Naive B cell (primary cell): ENCODE results near the gene NID1. TPM values are rescaled to one million over a fixed set of nuclear protein-coding genes. Genes with fewer than 3 reads are reported as not detected.
"Not testable (repeated sequence)": the region's sequence is repeated elsewhere in the genome, so short reads cannot be mapped to it uniquely, and the experiment has no call there.

Experiments used
- ATAC-seq, 2 donors: fragments of 150-1000 bp; cut with Tn5 transposase; 2 replicates each; pipeline ENCODE4 v1.10.0; 2021; ENCODE audit warnings: low read depth in 2 of 2, mild to moderate bottlenecking in 2 of 2, moderate library complexity in 2 of 2
- DNase-seq: peaks from one replicate; pipeline ENCODE4 v3.0.0; 2022
- H3K27ac Mint-ChIP-seq, 6 donors: one replicate each; pipeline ENCODE4 v1.8.0; 2020 to 2022; ENCODE audit warnings: mild to moderate bottlenecking in 6 of 6, mixed read lengths in 6 of 6, moderate library complexity in 5 of 6, inconsistent platforms in 2 of 6
- H3K27me3 Mint-ChIP-seq, 3 donors: one replicate each; pipeline ENCODE4 v1.8.0; 2021 to 2022; ENCODE audit warnings: mixed read lengths in 3 of 3, mild to moderate bottlenecking in 1 of 3
- H3K36me3 Mint-ChIP-seq, 2 donors: one replicate each; pipeline ENCODE4 v1.8.0; 2020 to 2022; ENCODE audit warnings: mixed read lengths in 2 of 2, inconsistent platforms in 1 of 2, mild to moderate bottlenecking in 1 of 2
- H3K4me1 Mint-ChIP-seq, 3 donors: one replicate each; pipeline ENCODE4 v1.8.0; 2020 to 2022; ENCODE audit warnings: mixed read lengths in 3 of 3, inconsistent platforms in 1 of 3, mild to moderate bottlenecking in 1 of 3, moderate library complexity in 1 of 3
- H3K4me3 Mint-ChIP-seq, 8 donors: one replicate each; pipeline ENCODE4 v1.8.0; 2020 to 2022; ENCODE audit warnings: mild to moderate bottlenecking in 8 of 8, mixed read lengths in 8 of 8, moderate library complexity in 8 of 8, inconsistent platforms in 2 of 8
- H3K9me3 Mint-ChIP-seq, 7 donors: one replicate each; pipeline ENCODE4 v1.8.0; 2020 to 2022; ENCODE audit warnings: mixed read lengths in 7 of 7, mild to moderate bottlenecking in 5 of 7, inconsistent platforms in 2 of 7, moderate library complexity in 1 of 7
- polyA plus RNA-seq, 6 donors: library from polyadenylated mRNA; unstranded; fragments of 300-500 nt; fragmentation: Illumina TruSeq; gene quantifications; one replicate each; pipeline ENCODE4 v1.2.3, GENCODE V29; 2021; ENCODE audit warnings: low read depth in 6 of 6

Gene NID1
- polyA plus RNA-seq, 6 donors from 2014 or later, result not detected

DNA sequence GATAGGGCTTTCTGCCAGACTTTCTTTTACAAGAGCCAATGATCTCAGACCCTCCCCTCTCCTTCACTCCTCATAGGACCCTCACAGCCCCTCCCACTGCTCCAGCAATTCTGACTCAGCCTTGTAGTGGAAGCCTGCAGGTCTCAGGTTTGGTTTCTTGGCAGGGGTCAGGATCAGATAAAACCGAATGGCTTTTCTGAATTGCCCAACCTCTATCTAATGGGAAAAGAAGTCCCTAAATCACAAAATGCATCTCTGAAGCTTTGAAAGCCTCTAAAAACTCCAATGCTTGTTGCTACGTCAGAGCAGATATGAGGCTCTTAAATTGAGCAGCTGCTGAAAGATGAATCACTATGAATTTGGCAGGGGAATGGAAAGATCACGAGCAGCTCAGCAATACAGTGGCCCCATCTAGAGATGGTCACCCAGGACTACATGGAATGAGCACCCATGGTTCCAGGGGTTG lies 74.5 kb downstream of the NID1 start:
- Mint-ChIP-seq H3K9me3 (peaks cover 13 to 37% (median 24%) of the 10 kb centered on the region in 7 donors), H3K4me1 (no peaks in the 10 kb centered on the region), H3K27ac (peak overlapping the region in 1 of 6 donors; percentile 34), H3K4me3 (no peak overlapping the region), H3K27me3 (peaks cover 0 to 7% (median 4%) of the 10 kb centered on the region in 3 donors), H3K36me3 (peaks cover 8 to 11% of the 10 kb centered on the region in 2 donors)
- DNase-seq, result no peak
- ATAC-seq, result no peak

DNA sequence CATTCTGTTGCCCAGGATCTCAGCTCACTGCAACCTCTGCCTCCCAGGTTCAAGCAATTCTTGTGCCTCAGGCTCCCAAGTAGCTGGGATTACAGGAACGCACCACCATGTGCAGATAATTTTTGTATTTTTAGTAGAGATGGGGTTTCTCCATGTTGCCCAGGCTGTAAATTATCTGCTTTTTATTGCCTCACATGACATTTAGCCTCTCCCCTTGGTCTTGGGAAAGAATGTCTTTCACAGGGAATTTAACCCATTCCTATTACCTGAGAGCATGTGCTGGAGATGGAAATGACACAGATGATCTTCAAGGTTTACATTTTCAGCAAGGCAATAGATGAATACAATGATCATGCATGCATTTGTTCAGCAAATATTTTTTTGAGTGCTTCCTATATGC lies 75.8 kb downstream of the NID1 start:
- no peak overlapping the region for H3K27ac Mint-ChIP-seq
- ATAC-seq (no peak), DNase-seq (no peak)
- peaks cover 0 to 7% (median 4%) of the 10 kb centered on the region in 3 donors for H3K27me3 Mint-ChIP-seq
- H3K4me1 Mint-ChIP-seq, result no peaks in the 10 kb centered on the region
- no peak overlapping the region for H3K4me3 Mint-ChIP-seq
- peaks cover 8 to 11% of the 10 kb centered on the region in 2 donors for H3K36me3 Mint-ChIP-seq
- H3K9me3 Mint-ChIP-seq, result peaks cover 13 to 37% (median 24%) of the 10 kb centered on the region in 7 donors

GRCh38 chr1:235986869-235987268 lies 78.0 kb downstream of the NID1 start:
- Mint-ChIP-seq H3K4me1 (no peaks in the 10 kb centered on the region), H3K9me3 (peaks cover 13 to 37% (median 24%) of the 10 kb centered on the region in 7 donors), H3K36me3 (peaks cover 8 to 11% of the 10 kb centered on the region in 2 donors), H3K4me3 (no peak overlapping the region), H3K27me3 (peaks cover 0 to 7% (median 4%) of the 10 kb centered on the region in 3 donors), H3K27ac (no peak overlapping the region)
- no peak for DNase-seq
- no peak for ATAC-seq

GRCh38 chr1:235984041-235984825 lies 80.7 kb downstream of the NID1 start:
- Mint-ChIP-seq H3K27ac (peak overlapping the region in 1 of 6 donors; percentile 11), H3K27me3 (peaks cover 10 to 17% (median 14%) of the 10 kb centered on the region in 3 donors), H3K4me1 (no peaks in the 10 kb centered on the region), H3K9me3 (peaks cover 4 to 19% (median 12%) of the 10 kb centered on the region in 7 donors), H3K36me3 (peaks cover 2 to 11% of the 10 kb centered on the region in 2 donors), H3K4me3 (no peak overlapping the region)
- no peak for ATAC-seq
- no peak for DNase-seq

DNA sequence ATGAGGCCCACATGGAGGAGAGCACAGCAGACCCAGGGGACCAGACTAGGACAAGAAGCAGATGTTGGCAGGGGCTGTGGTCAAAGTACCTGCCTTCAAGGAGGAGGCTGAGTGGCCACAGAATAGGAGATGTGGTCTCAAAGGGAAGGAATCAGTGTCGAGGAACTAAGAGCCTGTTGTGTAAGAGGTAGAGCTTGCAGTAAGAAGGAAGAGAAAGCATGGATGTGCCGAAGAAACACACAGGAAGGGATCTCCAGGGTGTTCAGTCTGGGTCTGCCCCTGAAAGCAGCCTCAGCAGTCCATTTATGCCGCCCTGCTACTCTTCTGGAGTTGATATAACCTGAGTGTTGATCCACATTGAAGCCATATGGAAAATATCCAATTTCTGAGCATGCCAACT lies 83.9 kb downstream of the NID1 start:
- H3K27ac Mint-ChIP-seq, result peak overlapping the region in 2 of 6 donors; percentile 14 to 37
- DNase-seq (no peak), ATAC-seq (no peak)
- H3K4me1 Mint-ChIP-seq, result no peaks in the 10 kb centered on the region
- peaks cover 10% of the 10 kb centered on the region in 3 donors for H3K27me3 Mint-ChIP-seq
- peaks cover 0 to 13% of the 10 kb centered on the region in 2 donors for H3K36me3 Mint-ChIP-seq
- H3K4me3 Mint-ChIP-seq, result no peak overlapping the region
- peaks cover 0 to 26% (median 8%) of the 10 kb centered on the region in 7 donors for H3K9me3 Mint-ChIP-seq

DNA sequence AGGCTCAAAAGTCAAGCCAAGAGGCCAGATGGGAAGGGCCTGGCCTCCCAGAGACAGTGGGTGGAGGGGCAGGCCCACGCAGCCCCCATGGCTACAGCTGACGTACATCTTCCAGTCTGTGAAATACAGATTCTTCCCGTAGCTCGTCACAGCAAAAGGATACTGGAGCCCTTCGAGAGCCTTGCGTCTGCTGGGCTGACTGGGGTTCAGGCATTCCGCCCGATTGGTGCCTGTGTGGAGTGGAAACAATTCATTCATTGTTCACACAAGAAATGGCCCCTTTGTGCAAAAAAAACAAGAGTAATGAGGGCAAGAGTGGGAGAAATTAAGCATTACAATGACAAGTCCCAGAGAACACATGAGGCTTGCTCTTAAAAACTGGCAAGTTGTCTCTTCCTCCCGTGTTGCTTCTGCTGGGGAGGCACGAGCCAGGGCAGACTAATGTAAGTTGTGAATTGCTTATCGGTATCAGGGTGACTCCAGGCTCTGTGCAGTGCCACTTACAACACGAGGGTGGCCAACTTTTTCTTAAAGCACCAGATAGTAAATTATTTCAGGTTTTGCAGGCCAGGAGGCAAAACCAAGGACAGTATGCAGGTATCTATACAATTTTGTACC lies 85.1 kb downstream of the NID1 start:
- Mint-ChIP-seq H3K27ac (no peak overlapping the region), H3K4me3 (no peak overlapping the region), H3K36me3 (peaks cover 0 to 13% of the 10 kb centered on the region in 2 donors), H3K9me3 (peaks cover 0 to 26% (median 6%) of the 10 kb centered on the region in 7 donors), H3K4me1 (no peaks in the 10 kb centered on the region), H3K27me3 (peaks cover 10% of the 10 kb centered on the region in 3 donors)
- no peak for DNase-seq
- ATAC-seq, result no peak

DNA sequence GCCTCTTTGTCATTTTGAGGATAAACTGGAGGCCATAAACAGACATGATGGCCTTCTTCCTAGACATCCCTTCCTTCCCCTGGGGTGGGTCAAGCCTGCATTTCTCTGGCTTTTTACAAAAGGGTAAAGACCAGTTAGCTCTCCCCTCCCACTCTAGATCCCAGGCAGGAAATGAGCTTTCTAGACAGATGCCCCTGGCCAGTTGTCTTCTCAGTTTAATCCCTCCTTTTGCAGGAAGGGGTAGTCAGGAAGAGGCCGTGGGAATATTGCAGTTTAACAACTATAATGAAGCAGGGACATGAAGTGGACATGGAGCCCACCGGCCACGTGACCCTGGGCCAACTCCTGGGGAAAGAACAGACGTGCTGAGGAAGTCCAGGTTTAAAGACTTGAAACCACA lies 85.7 kb downstream of the NID1 start:
- Mint-ChIP-seq H3K27ac (no peak overlapping the region), H3K36me3 (peaks cover 0 to 13% of the 10 kb centered on the region in 2 donors), H3K4me3 (no peak overlapping the region), H3K4me1 (no peaks in the 10 kb centered on the region), H3K27me3 (peaks cover 10% of the 10 kb centered on the region in 3 donors), H3K9me3 (peaks cover 0 to 26% (median 6%) of the 10 kb centered on the region in 7 donors)
- no peak for ATAC-seq
- no peak for DNase-seq

DNA sequence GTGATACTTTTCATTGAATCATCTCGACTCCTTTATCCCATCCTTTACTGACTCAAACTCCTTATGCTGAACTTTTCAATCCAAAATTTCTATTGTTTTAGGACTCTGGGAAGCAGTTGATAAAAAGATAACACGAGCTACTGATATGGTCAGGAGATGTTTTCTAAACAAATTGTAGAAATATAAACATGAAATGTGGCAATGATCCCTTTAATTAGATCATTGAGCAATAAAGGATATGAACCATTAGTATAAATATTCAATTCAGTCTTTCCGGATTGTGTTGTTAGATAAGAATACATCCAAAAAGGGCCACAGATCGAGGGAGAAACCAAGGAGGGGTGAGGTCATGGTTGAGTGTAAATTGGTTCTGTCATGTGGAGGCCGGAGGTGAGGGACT lies 88.4 kb downstream of the NID1 start:
- no peak for DNase-seq
- Mint-ChIP-seq H3K4me1 (peaks cover 12 to 14% (median 13%) of the 10 kb centered on the region in 3 donors), H3K9me3 (peaks cover 0 to 26% (median 6%) of the 10 kb centered on the region in 7 donors), H3K27ac (peak overlapping the region in 1 of 6 donors; percentile 76), H3K36me3 (peaks cover 0 to 13% of the 10 kb centered on the region in 2 donors), H3K4me3 (no peak overlapping the region), H3K27me3 (peaks cover 9 to 10% (median 10%) of the 10 kb centered on the region in 3 donors)
- no peak for ATAC-seq

DNA sequence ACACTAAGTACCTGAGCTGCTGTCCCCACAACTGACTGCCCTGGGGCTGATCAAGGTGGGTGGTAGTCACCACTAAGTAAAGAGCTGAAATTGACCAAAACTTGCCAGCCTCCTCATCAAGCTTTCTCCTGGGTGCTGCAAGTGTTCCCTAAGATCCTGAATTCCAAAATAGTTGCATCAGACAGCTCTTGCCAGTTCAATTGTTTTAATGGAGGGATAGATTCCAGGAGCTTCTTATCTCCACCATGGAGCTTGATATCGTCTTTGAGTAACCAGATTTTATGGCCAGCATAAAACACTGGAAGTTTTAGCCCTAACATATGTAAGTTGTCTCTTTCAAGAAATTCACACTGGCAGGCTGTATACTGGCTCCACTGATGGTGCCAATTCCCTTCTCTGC lies 90.3 kb downstream of the NID1 start:
- H3K36me3 Mint-ChIP-seq, result peaks cover 0 to 13% of the 10 kb centered on the region in 2 donors
- H3K27ac Mint-ChIP-seq, result peak overlapping the region in 1 of 6 donors; percentile 5
- no peaks in the 10 kb centered on the region for H3K27me3 Mint-ChIP-seq
- ATAC-seq (no peak), DNase-seq (no peak)
- peaks cover 0 to 26% (median 6%) of the 10 kb centered on the region in 7 donors for H3K9me3 Mint-ChIP-seq
- H3K4me1 Mint-ChIP-seq, result peaks cover 17 to 19% (median 17%) of the 10 kb centered on the region in 3 donors
- no peak overlapping the region for H3K4me3 Mint-ChIP-seq

- not testable (repeated sequence) for H3K27me3 Mint-ChIP-seq, ATAC-seq, DNase-seq
- Mint-ChIP-seq H3K4me3 (peak overlapping the region in 6 of 8 donors; percentile 72 to 92 (median 82)), H3K36me3 (peaks cover 0 to 13% of the 10 kb centered on the region in 2 donors), H3K27ac (peak overlapping the region; percentile 90 to 99 (median 97)), H3K4me1 (peaks cover 17 to 19% (median 17%) of the 10 kb centered on the region in 3 donors), H3K9me3 (peaks cover under 1 to 14% (median 4%) of the 10 kb centered on the region in 7 donors)
Measured at GRCh38 chr1:235972691-235973090, 92.2 kb downstream of the NID1 start.

DNA sequence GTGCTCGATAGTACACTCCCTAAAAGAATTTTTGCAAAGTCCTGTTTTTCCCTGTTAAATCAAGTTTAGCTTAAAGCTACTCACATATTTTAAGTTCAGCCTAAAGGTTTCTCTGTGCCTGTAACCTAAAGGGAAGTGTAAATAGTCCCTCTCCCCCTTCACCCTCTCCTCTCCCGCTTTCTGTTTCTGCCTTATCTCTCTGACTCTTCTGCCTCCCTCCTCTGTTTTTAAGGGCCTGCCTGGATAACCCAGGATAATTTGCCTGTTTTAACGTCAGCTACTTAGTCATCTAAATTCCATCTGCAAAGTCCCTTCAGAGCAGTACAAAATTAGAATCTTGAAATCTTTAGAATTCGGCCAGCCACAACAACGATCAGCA lies 92.6 kb downstream of the NID1 start:
- peak overlapping the region; percentile 72 to 92 (median 85) for H3K4me3 Mint-ChIP-seq
- peaks cover 0 to 10% (median 4%) of the 10 kb centered on the region in 7 donors for H3K9me3 Mint-ChIP-seq
- DNase-seq, result no peak
- peaks cover 17 to 19% (median 18%) of the 10 kb centered on the region in 3 donors for H3K4me1 Mint-ChIP-seq
- H3K36me3 Mint-ChIP-seq, result peaks cover 0 to 11% of the 10 kb centered on the region in 2 donors
- H3K27me3 Mint-ChIP-seq, result no peaks in the 10 kb centered on the region
- peak; percentile 67 to 68 for ATAC-seq
- peak overlapping the region; percentile 90 to 99 (median 97) for H3K27ac Mint-ChIP-seq

- Mint-ChIP-seq H3K36me3 (peaks cover 0 to 5% of the 10 kb centered on the region in 2 donors), H3K4me3 (peak overlapping the region; percentile 72 to 92 (median 85)), H3K27me3 (no peaks in the 10 kb centered on the region), H3K4me1 (peaks cover 17 to 23% (median 19%) of the 10 kb centered on the region in 3 donors), H3K9me3 (peaks cover 2 to 10% (median 4%) of the 10 kb centered on the region in 7 donors), H3K27ac (peak overlapping the region; percentile 90 to 99 (median 97))
- DNase-seq, result peak; percentile 89
- peak; percentile 92 to 94 for ATAC-seq
Measured at GRCh38 chr1:235971571-235972310, 93.1 kb downstream of the NID1 start.

GRCh38 chr1:235971020-235971419 lies 93.9 kb downstream of the NID1 start:
- no peak for DNase-seq
- Mint-ChIP-seq H3K36me3 (peaks cover 0 to 5% of the 10 kb centered on the region in 2 donors), H3K27me3 (no peaks in the 10 kb centered on the region), H3K9me3 (peaks cover 0 to 13% (median 9%) of the 10 kb centered on the region in 7 donors), H3K4me3 (peak overlapping the region in 3 of 8 donors; percentile 72 to 85 (median 85)), H3K27ac (peak overlapping the region; percentile 76 to 98 (median 97)), H3K4me1 (peaks cover 21 to 30% (median 23%) of the 10 kb centered on the region in 3 donors)
- ATAC-seq, result no peak
